CD14-positive monocyte (primary cell): Measurements from ENCODE around the gene FRMPD2. TPM values are rescaled to one million over a fixed set of nuclear protein-coding genes. Genes with fewer than 3 reads are reported as not detected.

Experiments used
- DNase-seq, 3 donors: peaks; one replicate each; pipeline ENCODE4 v3.0.0-alpha.2; 2011 to 2022
- H2AFZ ChIP-seq: 2 replicates; pipeline ENCODE4 v1.6.0; 2012; ENCODE audit warnings: mild to moderate bottlenecking, low read depth, low read length, inconsistent platforms; ENCODE audit not compliant: insufficient read depth, poor library complexity, severe bottlenecking
- H3K27ac ChIP-seq, 2 donors: 1 replicate in 1 of 2; 2 replicates in 1 of 2; pipeline ENCODE4 v1.5.1; 2012 to 2013; ENCODE audit warnings: low read length in 2 of 2, control low read depth in 1 of 2, inconsistent platforms in 1 of 2, low read depth in 1 of 2, mild to moderate bottlenecking in 1 of 2
- H3K27me3 ChIP-seq, 2 donors: one replicate each; pipeline versions ENCODE4 v1.6.0 to v1.6.1; 2011 to 2013; ENCODE audit warnings: low read length in 2 of 2; ENCODE audit not compliant: control insufficient read depth in 2 of 2, insufficient read depth in 2 of 2
- H3K36me3 ChIP-seq, 2 donors: replicated peaks in 1 of 2; 1 replicate in 1 of 2; 2 replicates in 1 of 2; pipeline versions ENCODE4 v1.5.1 to v1.6.1; 2012 to 2013; ENCODE audit warnings: low read length in 2 of 2, control low read depth in 1 of 2, inconsistent platforms in 1 of 2, mild to moderate bottlenecking in 1 of 2; ENCODE audit not compliant: insufficient read depth in 2 of 2, control insufficient read depth in 1 of 2
- H3K4me1 ChIP-seq, 2 donors: 1 replicate in 1 of 2; 2 replicates in 1 of 2; pipeline versions ENCODE4 v1.5.1 to v1.6.1; 2012 to 2013; ENCODE audit warnings: low read length in 2 of 2, control low read depth in 1 of 2, inconsistent platforms in 1 of 2, mild to moderate bottlenecking in 1 of 2, moderate library complexity in 1 of 2; ENCODE audit not compliant: insufficient read depth in 2 of 2, control insufficient read depth in 1 of 2
- H3K4me2 ChIP-seq: replicated peaks from 2 replicates; pipeline ENCODE3; 2012; ENCODE audit warnings: low read length, moderate library complexity, mild to moderate bottlenecking; ENCODE audit not compliant: poor library complexity, severe bottlenecking; ENCODE audit errors: extremely low read depth
- H3K4me3 ChIP-seq, 3 experiments: fragments of 200-600 bp in 1 of 3; sonication (generic) in 1 of 3; replicated peaks in 1 of 3; 1 replicate in 2 of 3; 2 replicates in 1 of 3; pipeline ENCODE4 v1.5.1; 2011 to 2013; ENCODE audit warnings: low read length in 3 of 3, mild to moderate bottlenecking in 3 of 3, control low read depth in 2 of 3, low read depth in 2 of 3, inconsistent platforms in 1 of 3, moderate library complexity in 1 of 3
- H3K79me2 ChIP-seq: 2 replicates; pipeline ENCODE4 v1.6.0; 2012; ENCODE audit warnings: mild to moderate bottlenecking, control low read depth, inconsistent platforms, low read length, moderate library complexity; ENCODE audit not compliant: insufficient read depth
- H3K9ac ChIP-seq: 2 replicates; pipeline ENCODE4 v1.6.0; 2017; ENCODE audit warnings: low read length, mild to moderate bottlenecking; ENCODE audit not compliant: insufficient read depth, poor library complexity, severe bottlenecking
- H3K9me3 ChIP-seq, 2 donors: replicated peaks in 1 of 2; 1 replicate in 1 of 2; 2 replicates in 1 of 2; pipeline versions ENCODE4 v1.5.1 to v1.6.1; 2012 to 2013; ENCODE audit warnings: low read length in 2 of 2, control low read depth in 1 of 2; ENCODE audit not compliant: control insufficient read depth in 1 of 2, insufficient read depth in 1 of 2
- H4K20me1 ChIP-seq: 2 replicates; pipeline ENCODE4 v1.6.0; 2012; ENCODE audit warnings: mild to moderate bottlenecking, low read length, control low read depth, moderate library complexity; ENCODE audit not compliant: insufficient read depth
- H3K27ac Mint-ChIP-seq, 7 donors: one replicate each; pipeline ENCODE4 v1.8.0; 2020; ENCODE audit warnings: mild to moderate bottlenecking in 7 of 7, mixed read lengths in 7 of 7, moderate library complexity in 6 of 7, inconsistent platforms in 2 of 7
- H3K27me3 Mint-ChIP-seq, 3 donors: one replicate each; pipeline ENCODE4 v1.8.0; 2021 to 2022; ENCODE audit warnings: low read depth in 3 of 3, mild to moderate bottlenecking in 3 of 3, mixed read lengths in 3 of 3, moderate library complexity in 3 of 3, inconsistent platforms in 1 of 3
- H3K36me3 Mint-ChIP-seq, 2 donors: one replicate each; pipeline ENCODE4 v1.8.0; 2020; ENCODE audit warnings: mixed read lengths in 2 of 2, inconsistent platforms in 1 of 2, mild to moderate bottlenecking in 1 of 2
- H3K4me1 Mint-ChIP-seq: one replicate; pipeline ENCODE4 v1.8.0; 2020; ENCODE audit warnings: mild to moderate bottlenecking, mixed read lengths
- H3K4me3 Mint-ChIP-seq, 2 donors: one replicate each; pipeline ENCODE4 v1.8.0; 2020; ENCODE audit warnings: mild to moderate bottlenecking in 2 of 2, mixed read lengths in 2 of 2, moderate library complexity in 1 of 2
- H3K9me3 Mint-ChIP-seq, 7 donors: one replicate each; pipeline ENCODE4 v1.8.0; 2020 to 2022; ENCODE audit warnings: mixed read lengths in 7 of 7, mild to moderate bottlenecking in 6 of 7, moderate library complexity in 6 of 7, inconsistent platforms in 2 of 7
- CTCF ChIP-seq: fragments of 200-600 bp; IDR thresholded peaks from one replicate; pipeline ENCODE4 v1.8.0; 2022; ENCODE audit warnings: antibody characterized with exemption, mild to moderate bottlenecking
- WGBS: methylation state at CpG from one replicate; pipeline ENCODE4 v1.1.5; 2013; ENCODE audit warnings: missing lambda C conversion rate; ENCODE audit not compliant: insufficient coverage; 5-methylcytosine and 5-hydroxymethylcytosine counted together
- intact Hi-C, 2 donors: fragments of 100-400 bp; cut with micrococcal nuclease; formaldehyde crosslinking; loops; one replicate each; pipeline versions ENCODE4 v1.15.0 to v1.15.1; 2023
- polyA plus RNA-seq, 3 donors: library from polyadenylated mRNA; depleted of rRNA in 1 of 3; unstranded in 2 of 3; stranded (reverse) in 1 of 3; fragments of 300-500 nt in 2 of 3; fragments of >200 nt in 1 of 3; fragmentation: Illumina TruSeq in 2 of 3; gene quantifications; 1 replicate in 2 of 3; 2 replicates in 1 of 3; pipeline ENCODE4 v1.2.3, GENCODE V29; 2012 to 2021

FRMPD2 gene
- polyA plus RNA-seq, 3 donors, result not detected

GRCh38 chr10:48299066-48299465 is 24.6 kb upstream of the FRMPD2 start:
- no peaks in the 10 kb centered on the region for H3K27me3 ChIP-seq
- intact Hi-C loops, result no loop called here
- no peak for DNase-seq
- no peaks in the 10 kb centered on the region for H3K4me1 ChIP-seq
- no peak for TF ChIP-seq CTCF
- peaks cover 3 to 8% (median 5%) of the 10 kb centered on the region in 3 donors for H3K27me3 Mint-ChIP-seq
- H3K27ac ChIP-seq, result no peak overlapping the region
- peaks cover 2% of the 10 kb centered on the region for H3K4me1 Mint-ChIP-seq
- H2AFZ ChIP-seq, result no peak overlapping the region
- no peak overlapping the region for H3K4me3 ChIP-seq
- no peaks in the 10 kb centered on the region for H3K36me3 ChIP-seq
- no peak overlapping the region for H3K4me3 Mint-ChIP-seq
- H3K9ac ChIP-seq, result no peak overlapping the region
- no peaks in the 10 kb centered on the region for H3K79me2 ChIP-seq
- no peaks in the 10 kb centered on the region for H4K20me1 ChIP-seq
- no peak overlapping the region for H3K27ac Mint-ChIP-seq
- WGBS, result 92% methylated on average over 6 of the region's 7 CpGs
- H3K9me3 ChIP-seq, result no peaks in the 10 kb centered on the region
- H3K36me3 Mint-ChIP-seq, result no peaks in the 10 kb centered on the region
- H3K9me3 Mint-ChIP-seq, result peaks cover 0 to 1% (median 0%) of the 10 kb centered on the region in 7 donors
- H3K4me2 ChIP-seq, result no peak overlapping the region

- Mint-ChIP-seq H3K9me3 (peaks cover 0 to 1% (median 0%) of the 10 kb centered on the region in 7 donors), H3K27ac (no peak overlapping the region), H3K4me1 (no peaks in the 10 kb centered on the region), H3K36me3 (no peaks in the 10 kb centered on the region), H3K27me3 (peaks cover 2 to 7% (median 3%) of the 10 kb centered on the region in 3 donors), H3K4me3 (peak overlapping the region in 1 of 2 donors; percentile 29)
- intact Hi-C loops, result no loop called here
- 96% methylated on average over 3 of the region's 4 CpGs for WGBS
- TF ChIP-seq CTCF, result no peak
- Histone ChIP-seq H2AFZ (no peak overlapping the region), H3K9ac (no peak overlapping the region), H3K4me1 (no peaks in the 10 kb centered on the region), H3K4me3 (no peak overlapping the region), H3K9me3 (no peaks in the 10 kb centered on the region), H3K27ac (no peak overlapping the region), H3K4me2 (no peak overlapping the region), H3K27me3 (no peaks in the 10 kb centered on the region), H3K79me2 (no peaks in the 10 kb centered on the region), H3K36me3 (no peaks in the 10 kb centered on the region), H4K20me1 (no peaks in the 10 kb centered on the region)
- DNase-seq, result no peak
These were observed 22.1 kb upstream of the FRMPD2 start for GRCh38 chr10:48296576-48297098.
